ENCODE measurements around the gene TSSK3. TPM values are rescaled to one million over a fixed set of nuclear protein-coding genes. Genes with fewer than 3 reads are reported as not detected.
"Not testable (repeated sequence)": the region's sequence is repeated elsewhere in the genome, so short reads cannot be mapped to it uniquely, and the experiment has no call there.

Gene TSSK3
- total and polyA plus RNA-seq, 3 experiments from 2014 or later, result 0.33 to 1.1 (median 0.44) TPM

DNA sequence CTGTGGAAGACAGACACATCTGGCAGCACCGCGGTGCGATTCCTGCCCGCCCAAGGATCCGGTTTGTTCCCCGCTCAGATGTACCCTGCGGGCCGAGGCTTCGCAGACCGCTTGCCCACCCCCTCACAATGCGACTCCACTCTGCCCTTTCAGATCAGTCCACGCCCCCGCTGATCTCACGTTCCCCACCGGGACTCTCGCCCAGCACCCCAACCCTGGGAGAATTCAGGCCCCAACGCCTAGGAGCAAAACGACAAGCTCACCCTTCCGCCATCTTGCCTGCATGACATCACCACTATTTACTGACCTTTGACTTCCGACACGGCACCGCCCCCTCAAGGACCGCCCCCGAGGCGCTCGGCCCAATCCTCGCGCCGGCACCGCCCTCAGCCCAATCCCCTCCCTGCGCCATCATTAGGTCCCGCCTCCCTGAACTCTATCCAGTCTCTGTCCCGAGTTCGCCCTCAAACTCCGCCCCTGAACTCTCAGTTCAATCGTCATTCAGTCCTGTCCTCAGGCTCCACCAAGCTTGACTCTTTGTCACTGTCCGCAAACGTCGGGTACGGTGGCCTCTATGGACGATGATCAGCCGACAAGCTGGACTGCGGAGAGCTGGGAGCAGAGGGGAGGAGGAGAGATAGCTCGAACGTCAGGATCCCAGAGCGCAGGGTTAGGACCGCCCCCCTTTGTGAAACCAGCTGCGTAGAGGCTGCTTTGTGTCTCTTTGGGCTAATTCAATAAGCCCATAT, 32.0 kb downstream of the TSSK3 start, which contains the start of gene BSDC1:
Gene BSDC1, minus strand, starts transcription at position 301 of the 749 bp plus-strand sequence. Its CDS starts 27 bp downstream, at position 274.
- H3K9me3 ChIP-seq (ENCODE audit: low read length), result no peaks in the 10 kb centered on the region
- ChIA-PET CTCF (interaction anchor here (0.6 to 2.9 kb wide), 8 partner anchors 9 to 430 kb away, joined by 3 to 18 read pairs (median 4); partner anchors contain the start of genes KPNA6 and MARCKSL1), POLR2A (interaction anchor here (0.6 to 2.2 kb wide), 22 partner anchors 8 to 381 kb away, joined by 3 to 18 read pairs (median 4); partner anchors contain the start of genes CCDC28B, IQCC, KHDRBS1 and KPNA6)
- peaks cover 0 to 20% (median 1%) of the 10 kb centered on the region in 3 donors for H3K36me3 Mint-ChIP-seq
- DNase-seq, result peak; percentile 96 to 98 (median 97)
- peak within 1 kb of the TSS; percentile 92 to 100 (median 98) for H3K4me3 Mint-ChIP-seq
- peaks cover 20% of the 10 kb centered on the region for H3K36me3 ChIP-seq (ENCODE audit: insufficient read depth, low read length)
- H3K27ac Mint-ChIP-seq, result peak within 1 kb of the TSS; percentile 84 to 100 (median 100)
- peaks cover 39% of the 10 kb centered on the region for H3K4me1 ChIP-seq (ENCODE audit: insufficient read depth, low read length)
- peak within 1 kb of the TSS; percentile 99 for H3K27ac ChIP-seq (ENCODE audit: low read depth, low read length)
- H3K27me3 ChIP-seq (ENCODE audit: insufficient read depth, low read length, poor library complexity, severe bottlenecking), result no peaks in the 10 kb centered on the region
- no peaks in the 10 kb centered on the region for H3K9me3 Mint-ChIP-seq
- H3K27me3 Mint-ChIP-seq, result peaks cover 0 to 2% of the 10 kb centered on the region in 2 donors
- H3K4me1 Mint-ChIP-seq, result peaks cover 12 to 26% (median 14%) of the 10 kb centered on the region in 3 donors
- peak within 1 kb of the TSS; percentile 99 for H3K4me3 ChIP-seq (ENCODE audit: low read length)

- DNase-seq, result no peak
- Histone ChIP-seq H3K9me3 (ENCODE audit: low read length) (no peaks in the 10 kb centered on the region), H3K27ac (ENCODE audit: low read depth, low read length) (peak overlapping the region; percentile 99), H3K4me1 (ENCODE audit: insufficient read depth, low read length) (peaks cover 32% of the 10 kb centered on the region), H3K27me3 (ENCODE audit: insufficient read depth, low read length, poor library complexity, severe bottlenecking) (no peaks in the 10 kb centered on the region), H3K4me3 (ENCODE audit: low read length) (peak overlapping the region; percentile 99), H3K36me3 (ENCODE audit: insufficient read depth, low read length) (peaks cover 17% of the 10 kb centered on the region)
- Mint-ChIP-seq H3K9me3 (no peaks in the 10 kb centered on the region), H3K36me3 (peaks cover 0 to 20% (median 1%) of the 10 kb centered on the region in 3 donors), H3K4me3 (peak overlapping the region; percentile 92 to 100 (median 98)), H3K4me1 (peaks cover 12 to 26% (median 14%) of the 10 kb centered on the region in 3 donors), H3K27ac (peak overlapping the region; percentile 84 to 100 (median 100)), H3K27me3 (peaks cover 0 to 2% of the 10 kb centered on the region in 2 donors)
- CTCF ChIA-PET, result interaction anchor here (0.6 to 2.9 kb wide), 7 partner anchors 10 to 431 kb away, joined by 3 to 18 read pairs (median 4); partner anchors contain the start of genes KPNA6 and MARCKSL1
- POLR2A ChIA-PET, result interaction anchor here (0.6 to 2.2 kb wide), 16 partner anchors 9 to 382 kb away, joined by 3 to 18 read pairs (median 5); partner anchors contain the start of genes CCDC28B, IQCC, KHDRBS1 and KPNA6
Measured at GRCh38 chr1:32394890-32395432, 32.6 kb downstream of the TSSK3 start.

- Mint-ChIP-seq H3K4me1 (peaks cover 12 to 26% (median 14%) of the 10 kb centered on the region in 3 donors), H3K36me3 (peaks cover 0 to 20% (median 1%) of the 10 kb centered on the region in 3 donors), H3K4me3 (peak overlapping the region in 1 of 7 donors; percentile 2), H3K27ac (peak overlapping the region in 2 of 8 donors; percentile 4 to 85)
- H3K27me3 Mint-ChIP-seq; H3K27ac ChIP-seq (ENCODE audit: low read depth, low read length); H3K9me3 ChIP-seq (ENCODE audit: low read length); H3K9me3 Mint-ChIP-seq; CTCF ChIA-PET; H3K27me3 ChIP-seq (ENCODE audit: insufficient read depth, low read length, poor library complexity, severe bottlenecking); H3K36me3 ChIP-seq (ENCODE audit: insufficient read depth, low read length); DNase-seq; H3K4me3 ChIP-seq (ENCODE audit: low read length): not testable (repeated sequence)
- POLR2A ChIA-PET, result interaction anchor here (0.6 kb wide), 2 partner anchors 173 to 492 kb away, joined by 3 to 4 read pairs; no protein-coding TSS in a partner anchor
- peaks cover 28% of the 10 kb centered on the region for H3K4me1 ChIP-seq (ENCODE audit: insufficient read depth, low read length)
Measured at GRCh38 chr1:32396524-32396923, 34.2 kb downstream of the TSSK3 start.

- H3K36me3 ChIP-seq (ENCODE audit: insufficient read depth, low read length), result no peaks in the 10 kb centered on the region
- peaks cover 10% of the 10 kb centered on the region for H3K4me1 ChIP-seq (ENCODE audit: insufficient read depth, low read length)
- peak overlapping the region in 1 of 7 donors; percentile 22 for H3K4me3 Mint-ChIP-seq
- H3K4me1 Mint-ChIP-seq, result peaks cover 12 to 17% (median 14%) of the 10 kb centered on the region in 3 donors
- H3K9me3 Mint-ChIP-seq, result no peaks in the 10 kb centered on the region
- H3K9me3 ChIP-seq (ENCODE audit: low read length), result no peaks in the 10 kb centered on the region
- peaks cover 0 to 12% (median 1%) of the 10 kb centered on the region in 3 donors for H3K36me3 Mint-ChIP-seq
- H3K27ac ChIP-seq (ENCODE audit: low read depth, low read length), result no peak overlapping the region
- H3K4me3 ChIP-seq (ENCODE audit: low read length), result no peak overlapping the region
- H3K27me3 Mint-ChIP-seq, result peaks cover 0 to 2% of the 10 kb centered on the region in 2 donors
- no peak for DNase-seq
- CTCF ChIA-PET, result interaction anchor here (1.3 kb wide), 1 partner anchor 173 kb away, joined by 4 read pairs; no protein-coding TSS in a partner anchor
- H3K27me3 ChIP-seq (ENCODE audit: insufficient read depth, low read length, poor library complexity, severe bottlenecking), result no peaks in the 10 kb centered on the region
- H3K27ac Mint-ChIP-seq, result no peak overlapping the region
- POLR2A ChIA-PET, result no interaction called here
Measured at GRCh38 chr1:32398401-32398800, 36.1 kb downstream of the TSSK3 start.

DNA sequence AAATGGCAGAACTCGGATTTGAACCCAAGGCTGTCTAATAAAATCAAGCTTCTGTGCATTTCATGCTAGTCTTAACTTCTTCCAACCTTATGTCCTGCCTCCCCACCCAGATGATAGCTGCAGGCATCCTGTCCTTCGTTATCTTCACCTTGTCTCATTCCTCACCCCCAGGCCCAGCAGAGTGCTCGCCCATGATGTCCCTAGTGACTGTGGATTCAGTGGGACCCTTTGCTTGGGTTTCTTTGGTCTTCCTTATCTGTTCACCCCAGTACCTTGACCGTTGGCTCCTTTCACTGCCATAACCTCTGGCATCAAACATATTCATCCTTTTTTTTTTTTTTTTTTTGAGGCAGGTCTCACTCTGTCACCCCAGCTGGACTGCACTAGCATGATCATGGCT, 37.5 kb downstream of the TSSK3 start:
- CTCF ChIA-PET, result interaction anchor here (1.0 to 3.0 kb wide), 8 partner anchors 11 to 184 kb away, joined by 3 to 19 read pairs (median 9); partner anchors contain the start of gene MARCKSL1
- no peaks in the 10 kb centered on the region for H3K27me3 Mint-ChIP-seq

DNA sequence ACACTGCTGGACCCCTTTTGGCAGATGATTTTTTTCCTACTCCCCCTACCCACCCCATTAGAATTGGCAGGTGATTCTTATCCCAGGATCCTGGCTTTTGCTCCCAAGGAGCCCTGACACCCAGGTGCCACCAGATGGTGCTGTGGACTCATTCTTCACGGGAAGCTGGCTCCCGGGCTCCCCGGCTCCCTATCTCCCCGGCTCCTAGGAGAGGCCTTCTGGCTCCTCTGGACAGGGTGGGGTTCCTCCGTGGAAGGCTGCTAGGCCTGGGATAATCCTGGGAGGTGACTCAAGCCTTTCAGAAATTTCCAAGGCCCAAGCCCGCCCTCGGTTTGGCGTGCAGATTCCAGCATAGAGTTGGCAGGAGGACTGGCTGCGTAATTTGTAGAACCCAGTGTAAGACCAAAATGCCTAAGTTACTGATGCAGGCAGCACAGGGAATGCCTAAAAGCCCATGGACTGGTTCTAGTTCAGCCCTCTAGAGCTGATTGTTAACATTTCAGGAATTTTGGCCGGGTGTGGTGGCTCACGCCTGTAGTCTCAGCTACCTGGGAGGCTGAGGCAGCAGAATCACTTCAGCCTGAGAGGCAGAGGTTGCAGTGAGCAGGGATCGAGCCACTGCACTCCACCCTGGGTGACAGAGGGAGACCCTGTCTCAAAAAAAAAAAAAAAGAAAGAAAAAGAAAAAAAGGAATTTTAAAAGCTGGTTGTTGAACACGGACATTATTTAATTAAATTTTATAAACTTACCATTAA, 38.7 kb downstream of the TSSK3 start:
- Mint-ChIP-seq H3K4me3 (peak overlapping the region in 2 of 7 donors; percentile 32 to 83), H3K4me1 (no peaks in the 10 kb centered on the region), H3K27me3 (no peaks in the 10 kb centered on the region), H3K36me3 (no peaks in the 10 kb centered on the region), H3K27ac (no peak overlapping the region), H3K9me3 (no peaks in the 10 kb centered on the region)
- Histone ChIP-seq H3K4me3 (ENCODE audit: low read length) (no peak overlapping the region), H3K4me1 (ENCODE audit: insufficient read depth, low read length) (no peaks in the 10 kb centered on the region), H3K27me3 (ENCODE audit: insufficient read depth, low read length, poor library complexity, severe bottlenecking) (no peaks in the 10 kb centered on the region), H3K9me3 (ENCODE audit: low read length) (no peaks in the 10 kb centered on the region), H3K27ac (ENCODE audit: low read depth, low read length) (no peak overlapping the region), H3K36me3 (ENCODE audit: insufficient read depth, low read length) (no peaks in the 10 kb centered on the region)
- peak; percentile 21 to 66 (median 39) for DNase-seq
- ChIA-PET CTCF (interaction anchor here (0.8 to 3.0 kb wide), 10 partner anchors 9 to 200 kb away, joined by 3 to 19 read pairs (median 7); partner anchors contain the start of genes CCDC28B and MARCKSL1), POLR2A (interaction anchor here (0.7 kb wide), 1 partner anchor 527 kb away, joined by 3 read pairs; no protein-coding TSS in a partner anchor)

More for the DNA sequence above, 37.5 kb downstream of the TSSK3 start:
- Histone ChIP-seq H3K27ac (ENCODE audit: low read depth, low read length) (no peak overlapping the region), H3K4me1 (ENCODE audit: insufficient read depth, low read length) (peaks cover 4% of the 10 kb centered on the region), H3K36me3 (ENCODE audit: insufficient read depth, low read length) (no peaks in the 10 kb centered on the region), H3K4me3 (ENCODE audit: low read length) (no peak overlapping the region), H3K27me3 (ENCODE audit: insufficient read depth, low read length, poor library complexity, severe bottlenecking) (no peaks in the 10 kb centered on the region), H3K9me3 (ENCODE audit: low read length) (no peaks in the 10 kb centered on the region)
- peaks cover 4 to 5% (median 5%) of the 10 kb centered on the region in 3 donors for H3K4me1 Mint-ChIP-seq
- POLR2A ChIA-PET, result no interaction called here
- peak overlapping the region in 1 of 7 donors; percentile 81 for H3K4me3 Mint-ChIP-seq
- no peak overlapping the region for H3K27ac Mint-ChIP-seq
- no peak for DNase-seq
- H3K9me3 Mint-ChIP-seq, result no peaks in the 10 kb centered on the region
- H3K36me3 Mint-ChIP-seq, result no peaks in the 10 kb centered on the region

DNA sequence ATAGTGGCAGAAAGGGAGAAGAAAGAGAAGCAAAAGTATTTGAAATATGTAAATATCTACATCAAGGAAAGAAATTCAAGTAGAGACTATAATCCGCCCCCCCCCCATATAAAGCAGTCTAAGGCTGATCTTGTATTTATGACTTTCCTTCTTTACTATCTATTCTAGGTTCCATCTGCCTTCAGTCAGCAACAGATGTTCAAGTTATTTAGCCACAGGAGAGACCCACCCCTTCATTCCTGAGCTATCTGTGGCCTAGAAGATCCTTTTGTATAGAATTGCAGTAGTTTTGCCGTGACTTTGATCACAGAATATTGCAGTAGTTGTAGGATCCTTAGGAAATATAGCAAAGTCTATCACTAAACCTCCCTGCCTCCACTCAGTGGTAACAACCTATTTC, 42.6 kb downstream of the TSSK3 start:
- CTCF ChIA-PET, result no interaction called here

More for the DNA sequence above, 42.6 kb downstream of the TSSK3 start:
- Histone ChIP-seq H3K27me3 (ENCODE audit: insufficient read depth, low read length, poor library complexity, severe bottlenecking) (no peaks in the 10 kb centered on the region), H3K9me3 (ENCODE audit: low read length) (no peaks in the 10 kb centered on the region), H3K4me1 (ENCODE audit: insufficient read depth, low read length) (no peaks in the 10 kb centered on the region), H3K4me3 (ENCODE audit: low read length) (no peak overlapping the region), H3K27ac (ENCODE audit: low read depth, low read length) (no peak overlapping the region), H3K36me3 (ENCODE audit: insufficient read depth, low read length) (no peaks in the 10 kb centered on the region)
- POLR2A ChIA-PET, result no interaction called here
- H3K9me3 Mint-ChIP-seq, result no peaks in the 10 kb centered on the region
- H3K4me1 Mint-ChIP-seq, result no peaks in the 10 kb centered on the region
- no peak overlapping the region for H3K27ac Mint-ChIP-seq
- no peak for DNase-seq
- H3K27me3 Mint-ChIP-seq, result no peaks in the 10 kb centered on the region
- H3K36me3 Mint-ChIP-seq, result no peaks in the 10 kb centered on the region
- no peak overlapping the region for H3K4me3 Mint-ChIP-seq

All from CD8-positive, alpha-beta memory T cell (primary cell).